Stimulated activated CD8-positive, alpha-beta memory T cell treated with anti-CD3 and anti-CD28 coated beads, Interleukin-12 subunit alpha, Interleukin-12 subunit beta, amount 100 ng/mL, for 4 hours (primary cell): ENCODE results near the gene KRAS.

Experiments used
- DNase-seq: peaks from one replicate; pipeline ENCODE4 v3.0.0-alpha.2; 2020; ENCODE audit warnings: low read depth

KRAS gene

DNA sequence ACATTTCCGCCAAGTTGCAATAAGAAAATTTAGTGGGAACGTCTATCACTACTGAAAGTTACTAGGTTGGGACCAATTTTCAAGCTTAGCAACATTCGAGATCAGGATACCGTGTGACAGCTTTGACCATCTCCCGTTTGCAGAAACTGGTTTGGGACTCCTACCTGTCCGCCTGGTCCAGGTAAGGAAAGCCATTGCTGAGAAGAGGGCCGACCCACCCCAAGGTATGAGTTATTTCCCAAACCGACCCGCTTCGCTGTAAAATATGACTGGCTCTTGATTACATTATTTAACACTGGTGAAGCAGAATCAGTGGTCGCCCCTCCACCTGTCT lies 56.0 kb downstream of the KRAS start:
- DNase-seq = no peak

DNA sequence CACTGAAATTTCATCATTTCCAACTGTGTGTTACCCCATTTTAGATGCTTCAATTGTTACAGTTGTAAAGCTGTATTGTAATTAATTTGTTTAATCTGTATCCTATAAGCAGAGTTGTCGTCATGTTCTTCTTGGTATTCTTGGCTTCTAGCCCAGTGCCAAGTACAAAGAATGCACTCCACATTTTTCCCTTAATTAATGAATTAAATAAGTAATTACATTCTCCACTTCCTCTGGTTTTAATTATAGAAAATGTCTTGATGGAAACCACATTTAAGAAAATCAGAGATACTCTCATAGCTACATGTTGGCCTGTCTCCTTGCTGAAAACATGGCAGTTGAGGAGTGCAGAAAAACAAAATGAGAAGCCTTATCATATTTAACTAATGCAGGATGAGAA lies 56.5 kb downstream of the KRAS start:
- no peak for DNase-seq

DNA sequence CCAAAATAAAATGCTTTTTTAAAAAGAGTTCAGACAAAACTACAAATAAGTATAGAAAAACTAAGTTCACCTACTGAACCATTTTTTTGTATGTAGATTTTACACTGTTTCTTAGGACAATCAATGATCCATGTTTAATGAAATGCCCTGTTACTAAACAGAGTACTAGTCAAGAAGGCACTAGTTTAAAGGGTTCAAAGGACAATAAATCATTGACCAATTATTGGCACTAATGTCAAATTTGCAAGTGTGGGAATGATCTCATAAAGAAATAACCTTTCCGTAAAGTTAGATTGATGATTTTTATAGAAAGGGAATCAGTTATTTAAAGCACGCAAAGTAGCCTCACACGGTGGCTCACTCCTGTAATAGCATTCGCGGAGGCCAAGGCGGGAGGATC lies 59.9 kb downstream of the KRAS start:
- no peak for DNase-seq

DNA sequence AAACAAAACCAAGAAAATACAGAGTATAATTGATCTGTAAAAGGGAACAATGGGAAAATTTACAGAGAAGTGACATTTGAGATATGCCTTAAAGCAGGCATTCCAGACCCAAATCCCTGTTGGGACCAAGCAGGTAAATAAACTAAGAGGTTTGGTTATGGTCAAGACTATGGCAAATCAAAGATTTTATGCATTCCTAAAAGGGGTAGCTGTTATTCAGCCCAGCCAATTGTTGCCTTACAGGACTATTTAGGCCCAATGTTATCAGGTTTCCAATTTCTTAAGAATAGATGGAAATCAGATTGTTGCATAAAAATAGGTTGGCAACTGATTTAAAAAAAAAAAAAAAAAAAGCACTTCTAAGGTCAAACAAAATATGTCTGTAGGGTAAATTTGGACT lies 61.1 kb downstream of the KRAS start:
- DNase-seq = no peak

DNA sequence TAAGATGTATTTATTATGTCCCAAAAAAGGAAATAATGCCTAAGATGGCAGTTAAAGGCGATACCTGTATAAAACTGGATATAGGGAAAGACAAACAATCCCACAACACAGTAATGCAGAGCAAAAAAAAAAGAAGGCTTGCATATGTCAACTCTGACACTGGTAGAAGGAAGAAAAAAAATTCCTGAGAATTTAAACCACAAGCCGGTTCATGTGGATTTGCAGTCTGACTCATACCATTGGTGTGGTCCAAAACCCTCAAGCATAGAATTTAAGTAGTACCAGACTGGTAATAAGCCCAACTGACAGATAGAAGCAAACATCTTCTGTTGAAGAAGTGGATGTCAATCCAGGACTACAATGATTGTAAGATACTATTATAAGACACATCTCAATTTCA lies 62.9 kb downstream of the KRAS start:
- DNase-seq = no peak

DNA sequence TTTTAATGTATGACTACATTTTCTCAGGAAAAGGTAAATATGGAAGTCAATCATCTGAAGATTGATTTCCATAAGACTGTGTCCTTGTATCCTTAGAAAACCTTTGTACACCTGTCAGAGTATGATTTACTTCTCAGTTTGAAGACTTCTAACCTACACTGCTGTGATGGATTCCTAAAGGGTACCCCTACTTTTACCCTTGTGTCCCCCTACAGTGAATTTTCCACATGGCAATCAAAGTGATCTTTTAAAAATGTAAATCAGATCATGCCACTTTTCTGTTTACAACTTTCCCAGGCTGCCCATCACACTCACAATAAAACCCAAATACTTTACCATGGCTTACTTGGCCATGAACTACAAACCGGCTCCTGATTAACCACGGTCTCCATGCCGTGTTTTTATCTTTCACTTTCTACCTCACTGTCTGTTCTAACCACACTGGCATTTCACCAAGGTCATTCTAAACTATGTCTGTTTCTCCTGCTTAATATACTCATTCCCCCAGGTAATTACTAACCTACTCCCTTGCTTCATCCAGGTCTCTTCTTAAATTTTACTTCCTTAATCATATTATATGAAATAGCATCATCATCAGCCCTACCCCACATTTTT lies 63.8 kb downstream of the KRAS start:
- no peak for DNase-seq

DNA sequence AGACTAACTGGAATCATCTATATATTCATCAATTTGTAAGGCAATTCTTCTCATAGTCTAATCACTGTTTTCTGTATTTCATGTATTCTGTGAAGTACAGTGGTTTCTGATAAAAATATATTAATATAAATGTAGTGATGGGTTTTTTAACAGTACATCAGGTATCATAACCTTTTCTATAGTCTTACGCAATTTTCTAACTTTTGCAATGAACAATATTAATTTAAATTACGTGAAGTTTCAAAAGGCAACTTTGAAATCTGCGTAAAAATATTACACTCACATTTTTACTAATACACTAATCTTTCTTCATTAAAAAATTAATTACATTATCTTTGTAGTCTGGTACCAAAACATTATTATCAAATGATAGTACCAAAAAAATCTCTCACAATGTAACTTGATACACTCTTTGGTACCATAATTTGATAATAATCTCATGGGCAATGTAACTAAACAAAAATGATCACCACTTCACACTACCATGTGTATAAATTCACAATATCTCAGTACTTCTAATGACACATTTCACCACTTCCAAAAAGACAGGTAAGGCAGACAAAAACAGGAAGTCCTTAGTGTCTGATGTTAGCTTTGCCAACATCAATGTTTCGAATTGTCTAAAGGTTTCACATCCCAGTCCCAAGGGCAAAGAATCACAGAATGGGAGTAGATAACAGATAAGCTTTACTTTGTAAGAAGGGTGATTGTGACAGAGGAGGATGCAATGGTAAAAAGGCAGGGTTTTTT lies 64.5 kb downstream of the KRAS start:
- DNase-seq = no peak

DNA sequence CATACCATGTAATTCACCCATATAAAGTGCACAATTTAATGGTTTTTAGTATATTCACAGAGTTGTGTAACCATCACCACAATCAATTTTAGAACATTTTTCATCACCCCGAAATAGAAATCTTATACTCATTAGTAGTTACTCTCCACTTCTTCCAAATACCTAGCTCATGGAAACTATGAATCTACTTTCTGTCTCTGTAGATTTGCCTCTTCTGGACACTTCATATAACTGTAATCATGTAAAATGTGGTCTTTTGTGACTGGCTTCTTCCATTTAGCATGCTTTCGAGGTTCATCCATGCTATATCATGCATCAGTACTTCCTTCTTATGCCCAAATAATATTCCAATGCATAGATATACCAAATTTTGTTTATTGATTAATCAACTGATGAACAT lies 66.6 kb downstream of the KRAS start:
- DNase-seq = no peak

DNA sequence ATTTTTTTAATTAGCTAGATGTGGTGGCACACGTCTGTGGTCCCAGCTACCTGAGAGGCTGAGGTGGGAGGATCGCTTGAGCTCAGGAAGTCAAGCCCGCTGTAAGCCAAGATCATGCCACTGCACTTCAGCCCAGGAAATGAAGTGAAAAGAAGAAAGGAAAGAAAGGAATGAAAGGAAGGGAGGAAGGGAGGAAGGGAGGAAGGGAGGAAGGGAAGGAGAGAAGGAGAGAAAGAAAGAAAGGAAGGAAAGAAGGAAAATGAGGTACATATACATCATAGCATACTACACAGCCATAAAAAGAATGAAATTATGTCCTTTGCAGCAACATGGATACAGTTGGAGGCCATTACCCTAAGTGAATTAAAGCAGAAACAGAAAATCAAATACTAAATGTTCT lies 68.0 kb downstream of the KRAS start:
- DNase-seq = no peak

DNA sequence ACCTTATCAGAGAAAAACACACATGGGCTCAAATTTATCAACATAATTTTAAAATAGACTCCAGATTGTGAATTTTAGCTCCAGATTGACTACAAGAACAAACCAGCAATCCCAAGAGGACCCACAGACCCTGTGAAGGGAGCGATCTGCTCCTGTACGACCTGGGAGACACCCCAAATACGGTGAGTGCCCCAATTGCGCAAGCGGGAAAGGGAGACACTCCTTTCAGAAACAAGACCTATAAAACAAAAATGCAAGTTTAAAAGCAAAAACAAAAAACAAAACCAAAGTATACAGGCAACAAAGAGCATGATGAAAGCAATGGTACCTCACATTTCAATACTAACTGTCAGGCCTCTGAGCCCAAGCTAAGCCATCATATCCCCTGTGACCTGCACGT lies 87.9 kb downstream of the KRAS start:
- no peak for DNase-seq

DNA sequence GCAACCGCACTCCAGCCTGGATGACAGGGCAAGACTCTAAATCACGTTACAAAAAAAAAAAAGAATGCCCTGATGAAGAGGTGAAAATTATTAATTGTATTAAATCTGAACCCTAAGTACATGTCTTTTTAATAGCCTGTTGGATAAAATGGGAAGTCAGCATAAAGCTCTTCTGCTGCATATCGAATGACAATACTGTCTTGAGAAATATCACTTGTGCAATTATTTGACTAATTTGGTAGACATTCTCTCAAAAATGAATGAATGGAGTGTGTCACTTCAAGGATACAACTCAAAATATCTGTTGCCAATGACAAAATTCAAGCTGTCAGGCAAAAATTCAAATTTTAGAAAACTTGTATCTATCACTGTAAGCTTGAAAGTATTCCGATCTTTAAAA lies 94.7 kb downstream of the KRAS start:
- DNase-seq = no peak

DNA sequence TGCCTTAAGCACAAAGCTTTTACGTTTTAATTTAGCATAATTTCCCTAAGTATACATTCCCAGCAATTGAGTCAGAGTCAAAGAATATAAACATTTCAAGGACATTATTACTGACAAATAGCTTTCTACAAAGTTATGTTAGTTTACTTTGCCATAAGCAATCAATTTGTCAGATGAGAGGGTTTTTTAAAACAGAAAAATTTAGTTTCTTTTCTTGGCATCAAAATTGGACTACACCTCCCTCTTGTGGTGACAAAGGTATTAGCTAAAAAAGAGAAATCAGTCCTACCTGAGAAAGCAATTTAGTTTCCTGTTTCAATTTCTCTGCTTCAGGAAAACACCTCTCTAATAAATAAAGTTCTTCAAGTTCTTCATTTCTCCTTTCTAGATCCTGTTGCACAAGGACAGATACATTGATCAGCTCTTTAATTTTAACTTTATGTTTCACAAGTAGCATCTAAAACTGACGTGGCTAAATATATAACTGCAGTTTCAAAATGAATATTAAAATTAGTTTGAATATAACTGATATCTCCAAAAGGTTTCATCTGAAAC lies 95.6 kb downstream of the KRAS start:
- DNase-seq = no peak
